ENCODE data around the gene CABP4.

Gene CABP4

DNA sequence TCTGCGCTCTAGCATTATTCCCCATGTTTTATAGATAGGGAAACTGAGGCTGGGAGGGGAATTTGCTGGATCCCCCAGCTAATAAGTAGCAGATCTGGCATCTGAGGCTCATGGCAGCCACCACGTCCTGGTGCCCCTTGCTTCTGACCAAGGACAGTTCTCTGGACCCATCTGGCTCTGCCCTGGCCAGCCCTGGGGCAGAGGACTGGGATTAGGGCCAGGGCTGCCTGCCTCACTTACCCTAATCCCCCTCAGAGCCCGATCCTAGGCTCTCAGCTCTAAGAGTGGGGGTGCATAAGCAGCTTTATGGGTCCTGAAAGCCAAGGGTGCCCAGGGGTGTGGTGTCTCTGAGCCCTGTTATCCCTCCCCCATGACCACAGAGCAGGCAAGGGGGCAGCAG, at the start of gene CABP4:
CABP4 (plus strand) TSS at position 301 of the 400 bp plus-strand sequence; CDS start at position 371, 70 bp downstream.
- no peak for DNase-seq

DNA sequence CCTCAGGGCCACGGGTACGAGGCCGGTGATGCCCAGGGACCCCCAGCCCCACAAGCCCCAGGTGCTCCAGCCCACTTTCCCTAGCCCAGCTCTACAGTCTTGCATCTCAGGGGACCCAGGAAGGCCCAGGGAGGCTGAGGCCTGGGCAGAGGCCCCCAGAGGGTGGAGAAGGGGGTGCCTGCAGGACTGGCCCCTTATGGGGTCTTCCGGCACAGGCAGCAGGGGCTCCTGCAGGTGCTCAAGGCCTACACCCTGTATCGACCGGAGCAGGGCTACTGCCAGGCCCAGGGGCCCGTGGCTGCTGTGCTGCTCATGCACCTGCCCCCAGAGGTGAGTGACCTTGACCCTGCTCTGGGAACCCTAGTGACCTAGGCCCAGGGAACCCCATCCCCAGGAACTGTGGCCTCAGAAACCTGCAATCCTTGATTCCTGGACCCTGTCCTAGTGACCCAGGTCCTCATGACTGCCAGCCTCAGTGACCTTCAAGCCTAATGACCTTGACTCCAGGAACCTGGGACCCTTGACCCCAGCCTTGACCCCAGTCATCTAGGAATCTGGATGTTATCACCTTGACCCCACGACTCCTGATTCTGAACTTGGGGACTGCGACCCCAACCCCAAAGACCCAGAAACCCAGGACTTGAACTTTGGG, 49.3 kb upstream of the CABP4 start:
- no peak for DNase-seq

DNA sequence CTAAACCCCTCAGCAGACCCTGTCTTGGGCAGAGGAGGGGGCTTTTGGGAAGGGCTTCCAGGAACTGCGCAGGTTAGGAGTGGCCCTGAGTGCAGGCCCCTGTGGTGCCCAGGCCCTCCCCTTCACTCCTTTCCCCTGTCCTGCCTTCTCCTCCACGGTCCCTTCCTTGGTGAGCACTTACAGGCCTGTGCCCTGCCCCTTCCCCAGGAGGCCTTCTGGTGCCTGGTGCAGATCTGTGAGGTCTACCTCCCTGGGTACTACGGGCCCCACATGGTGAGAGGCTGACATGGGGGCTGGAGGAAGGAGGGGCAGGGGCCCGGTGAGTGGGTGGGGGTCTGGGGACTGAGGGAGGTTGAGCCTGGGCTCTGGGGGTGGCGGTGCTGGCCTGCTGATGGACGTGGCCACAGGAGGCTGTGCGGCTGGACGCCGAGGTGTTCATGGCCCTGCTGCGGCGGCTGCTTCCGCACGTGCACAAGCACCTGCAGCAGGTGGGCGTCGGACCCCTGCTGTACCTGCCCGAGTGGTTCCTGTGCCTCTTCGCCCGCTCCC, 48.7 kb upstream of the CABP4 start:
- DNase-seq, result no peak

DNA sequence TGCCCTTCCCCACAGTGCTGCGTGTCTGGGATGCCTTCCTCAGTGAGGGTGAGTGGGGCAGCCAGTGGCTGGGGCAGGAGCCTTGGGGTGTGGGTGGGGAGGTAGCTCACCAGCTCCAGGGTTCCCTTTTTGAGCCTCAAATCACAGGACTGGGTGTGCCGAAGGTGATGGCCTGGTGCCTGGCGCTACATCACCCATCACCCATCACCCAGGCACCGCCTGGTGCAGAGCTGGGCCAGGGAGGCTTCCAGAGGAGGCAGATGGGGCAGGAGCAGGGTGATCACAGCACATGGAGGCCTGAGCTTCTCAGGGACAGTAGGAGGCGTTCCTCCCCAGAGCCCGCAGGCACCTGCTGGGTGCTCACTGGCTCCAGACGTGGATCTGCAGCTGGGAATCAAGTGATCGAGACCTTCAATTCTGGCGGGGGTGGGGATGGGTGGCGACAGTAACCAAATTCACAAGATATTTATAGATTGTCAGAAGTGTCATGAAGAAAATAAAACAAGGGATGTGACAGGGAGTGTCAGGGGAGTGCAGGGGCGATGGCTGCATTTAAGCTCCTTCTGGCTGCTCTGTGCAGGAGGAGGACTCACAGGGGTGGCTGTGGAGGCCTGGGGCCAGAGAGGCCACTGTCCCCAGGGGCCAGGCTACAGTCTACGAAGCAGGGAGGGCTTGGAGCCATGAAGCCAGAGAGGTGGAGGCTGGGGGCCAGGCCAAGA, 48.0 kb upstream of the CABP4 start:
- DNase-seq, result no peak

DNA sequence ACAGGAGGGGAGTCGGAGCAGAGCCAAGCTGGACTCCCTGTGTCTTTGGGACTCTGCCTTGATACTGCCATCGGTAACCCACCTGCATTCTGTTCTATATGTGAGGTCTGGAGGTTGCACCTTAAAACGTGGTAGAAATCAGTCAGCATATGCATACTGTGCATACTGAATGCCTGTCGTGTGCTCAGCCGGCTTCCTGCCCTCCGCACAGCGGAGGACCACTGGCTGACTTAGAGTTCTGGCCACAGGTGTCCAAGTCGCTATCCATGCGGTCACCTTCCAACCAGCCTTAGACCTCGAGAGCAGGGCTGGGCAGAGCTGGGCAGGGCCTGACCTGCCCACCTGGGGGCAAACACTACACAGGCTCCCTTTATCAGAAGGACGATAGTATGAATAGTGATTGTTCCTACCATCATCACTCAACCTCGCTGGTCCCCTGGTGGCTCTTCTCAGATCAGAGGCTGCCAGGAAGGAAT, 47.4 kb upstream of the CABP4 start:
- DNase-seq, result no peak

DNA sequence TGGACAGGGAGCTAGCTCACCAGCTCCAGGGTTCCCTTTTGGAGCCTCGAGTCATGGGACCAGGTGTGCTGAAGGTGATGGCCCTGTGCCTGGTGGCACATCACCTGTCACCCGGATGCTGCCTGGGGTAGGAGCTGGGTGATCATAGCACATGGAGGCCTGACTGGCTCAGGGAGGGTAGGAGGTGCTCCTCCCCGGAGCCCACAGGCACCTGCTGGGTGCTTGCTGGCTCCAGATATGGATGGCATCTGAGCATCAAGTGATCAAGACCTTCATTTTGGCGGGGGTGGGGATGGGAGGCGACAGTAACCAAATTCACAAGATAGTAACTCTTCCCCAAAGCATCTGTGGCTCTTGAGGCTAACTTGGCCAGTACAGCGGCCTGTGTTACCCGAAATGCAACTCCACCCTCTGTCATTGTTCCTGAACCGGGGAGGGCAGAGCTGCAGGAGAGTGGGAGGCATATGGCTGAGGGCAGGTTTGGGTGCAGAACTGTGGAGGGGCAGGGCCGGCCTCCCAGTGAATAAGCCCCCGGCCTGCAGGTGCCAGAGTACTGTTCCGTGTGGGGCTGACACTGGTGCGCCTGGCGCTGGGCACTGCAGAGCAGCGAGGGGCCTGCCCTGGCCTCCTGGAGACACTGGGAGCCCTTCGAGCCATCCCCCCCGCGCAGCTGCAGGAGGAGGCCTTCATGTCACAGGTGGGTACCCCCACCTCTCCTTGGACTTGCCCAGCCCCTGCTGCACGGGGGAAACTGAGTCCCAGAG, 46.5 kb upstream of the CABP4 start:
- no peak for DNase-seq

DNA sequence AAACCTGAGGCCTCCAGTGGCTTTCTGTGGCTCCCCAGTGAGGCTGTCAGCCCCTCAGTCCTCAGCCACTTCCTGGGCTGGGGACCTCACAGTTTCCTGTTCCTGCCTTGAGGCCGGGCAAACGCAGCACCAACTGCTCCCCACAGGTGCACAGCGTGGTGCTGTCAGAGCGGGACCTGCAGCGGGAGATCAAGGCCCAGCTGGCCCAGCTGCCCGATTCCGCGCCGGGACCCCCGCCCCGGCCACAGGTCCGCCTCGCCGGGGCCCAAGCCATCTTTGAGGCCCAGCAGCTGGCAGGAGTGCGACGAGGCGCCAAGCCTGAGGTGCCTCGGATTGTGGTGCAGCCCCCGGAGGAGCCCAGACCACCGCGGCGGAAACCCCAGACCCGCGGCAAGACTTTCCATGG, 45.9 kb upstream of the CABP4 start:
- DNase-seq, result no peak

DNA sequence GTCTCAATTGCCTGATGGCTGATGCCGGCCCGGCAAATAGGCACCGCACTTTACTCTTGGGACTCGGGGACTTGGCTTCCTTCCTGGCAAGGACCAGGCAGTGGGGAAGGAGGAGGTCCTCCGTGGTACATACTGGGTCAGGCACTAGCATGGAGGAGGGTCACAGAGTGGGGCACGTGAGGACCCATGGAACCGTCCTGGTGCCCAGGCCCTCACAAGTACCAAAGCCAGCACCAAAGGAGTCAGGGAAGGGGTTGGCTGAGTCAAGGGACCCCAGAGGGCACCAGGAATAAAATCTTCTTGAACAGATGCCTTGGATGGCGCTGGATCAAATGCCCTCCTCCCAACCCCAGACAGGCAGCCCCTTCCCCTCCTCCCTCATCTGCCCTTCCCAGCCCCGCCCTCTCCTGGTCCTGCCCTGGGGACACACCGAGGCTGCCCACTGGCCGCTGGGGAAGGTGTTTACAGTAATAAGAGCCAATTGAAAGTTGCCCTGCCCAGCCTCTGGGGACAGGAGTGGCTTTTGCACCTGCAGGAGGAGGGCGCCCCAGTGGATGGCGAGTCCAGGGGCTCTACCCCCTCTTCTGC, 45.3 kb upstream of the CABP4 start:
- DNase-seq, result no peak

DNA sequence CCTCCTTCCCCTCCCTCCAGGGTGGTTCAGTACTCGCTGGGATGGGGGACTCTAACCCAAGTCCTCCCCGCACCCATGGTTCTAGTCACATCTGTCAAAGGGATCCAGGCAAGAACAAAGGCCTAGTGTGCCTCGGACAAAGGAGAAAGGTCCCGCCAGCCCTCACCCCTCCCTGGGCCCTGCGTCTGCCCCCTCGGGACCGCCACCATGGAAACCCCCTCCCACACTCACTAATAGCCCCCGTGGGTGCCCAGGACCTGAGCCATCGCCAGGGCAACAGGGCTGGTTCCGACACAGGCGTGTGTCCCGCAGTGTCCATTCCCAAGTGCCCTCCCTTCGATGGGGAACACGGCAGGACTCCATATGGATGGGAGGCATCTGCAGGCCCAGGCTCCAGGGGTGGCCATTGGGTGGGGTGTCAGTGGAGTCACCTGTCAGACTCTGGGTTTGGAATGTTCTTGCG, 44.8 kb upstream of the CABP4 start:
- DNase-seq, result no peak

DNA sequence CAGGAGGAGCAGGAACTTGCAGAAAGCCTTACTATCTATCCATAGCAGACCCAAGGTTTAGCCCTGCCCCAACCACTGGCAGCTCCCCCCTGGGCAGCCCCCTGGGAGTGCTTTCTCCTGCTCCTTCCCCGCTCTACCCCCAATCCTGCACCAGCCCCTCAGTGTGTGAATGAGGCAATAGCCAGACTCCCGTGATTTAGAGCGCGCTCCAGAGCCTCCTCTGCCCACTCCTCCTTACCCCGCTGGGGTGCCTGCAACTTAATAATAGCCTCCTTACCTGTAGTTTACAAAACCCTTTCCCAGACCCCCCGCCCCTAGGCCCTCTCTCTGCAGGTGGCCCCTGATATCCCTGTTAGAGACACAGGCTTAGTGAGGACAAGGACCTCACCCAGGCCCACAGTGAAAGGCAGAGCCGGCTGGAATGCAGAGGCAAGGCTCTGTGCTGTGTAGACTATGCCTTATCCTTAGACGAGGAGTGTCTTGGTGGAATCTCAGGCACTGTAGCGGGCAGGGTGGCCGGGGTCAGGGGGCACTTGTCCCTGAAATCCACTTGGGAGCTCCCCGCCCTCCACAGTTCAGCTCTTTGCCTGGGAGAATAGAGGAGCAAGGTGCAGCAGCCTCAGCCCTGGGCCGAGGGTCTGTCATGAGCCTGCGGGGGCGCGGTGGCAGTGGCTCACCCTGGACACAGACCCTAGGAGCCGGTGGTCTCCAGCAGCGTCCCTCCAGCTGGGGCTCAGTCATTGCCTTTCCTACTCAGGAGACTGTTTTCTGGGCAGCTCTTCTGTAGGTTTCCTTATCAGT, 44.0 kb upstream of the CABP4 start:
- DNase-seq, result no peak

DNA sequence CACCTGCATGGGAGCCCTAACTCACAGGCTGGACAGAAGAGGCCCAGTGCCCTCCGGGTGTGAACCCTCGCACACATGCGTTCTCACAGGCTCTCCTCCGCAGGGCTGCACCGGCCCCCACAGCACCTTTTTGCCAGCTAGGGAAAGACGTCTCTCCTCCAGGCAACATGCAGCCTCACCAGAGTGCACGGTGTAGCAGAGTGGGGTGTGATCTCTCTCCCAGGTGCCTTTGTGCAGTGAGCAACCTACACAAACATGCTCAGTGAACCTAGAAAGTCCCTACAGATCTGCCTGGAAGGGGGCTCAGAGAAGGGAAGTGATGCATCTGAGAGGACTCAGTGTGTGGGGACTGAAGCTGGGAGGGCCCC, 43.4 kb upstream of the CABP4 start:
- DNase-seq, result no peak

DNA sequence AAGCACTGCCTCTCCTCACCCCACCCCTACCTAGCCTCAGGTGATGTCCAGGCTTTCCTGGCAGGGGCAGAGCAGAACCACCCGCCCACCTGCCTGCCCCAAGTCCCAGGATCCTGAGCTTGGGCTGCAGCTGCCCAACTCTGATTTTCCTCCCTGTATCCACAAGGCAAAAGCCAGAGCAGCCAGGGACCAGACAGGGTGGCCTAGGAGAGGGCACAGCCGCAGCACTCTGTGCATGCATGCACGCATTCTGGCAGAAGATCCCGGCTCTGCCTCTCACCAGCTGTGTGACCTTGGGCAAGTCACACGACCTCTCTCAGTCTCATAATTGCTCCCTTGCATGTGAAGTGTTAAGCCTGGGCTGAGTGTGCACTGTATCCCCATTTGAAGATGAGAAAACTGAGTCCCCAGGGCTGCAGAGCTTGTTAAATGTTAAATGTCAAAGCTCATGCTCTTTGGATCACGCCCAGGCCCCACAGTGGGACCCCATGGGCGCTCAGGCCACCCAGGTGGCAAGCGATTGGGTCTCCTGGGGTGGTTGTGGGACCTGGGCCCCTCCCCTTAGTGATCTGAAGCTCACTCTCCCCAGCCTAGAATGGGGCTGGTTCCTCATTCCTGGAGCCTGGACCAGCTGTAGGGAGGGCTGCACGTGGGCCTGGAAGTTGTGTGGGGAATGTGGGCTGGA, 42.5 kb upstream of the CABP4 start:
- no peak for DNase-seq

DNA sequence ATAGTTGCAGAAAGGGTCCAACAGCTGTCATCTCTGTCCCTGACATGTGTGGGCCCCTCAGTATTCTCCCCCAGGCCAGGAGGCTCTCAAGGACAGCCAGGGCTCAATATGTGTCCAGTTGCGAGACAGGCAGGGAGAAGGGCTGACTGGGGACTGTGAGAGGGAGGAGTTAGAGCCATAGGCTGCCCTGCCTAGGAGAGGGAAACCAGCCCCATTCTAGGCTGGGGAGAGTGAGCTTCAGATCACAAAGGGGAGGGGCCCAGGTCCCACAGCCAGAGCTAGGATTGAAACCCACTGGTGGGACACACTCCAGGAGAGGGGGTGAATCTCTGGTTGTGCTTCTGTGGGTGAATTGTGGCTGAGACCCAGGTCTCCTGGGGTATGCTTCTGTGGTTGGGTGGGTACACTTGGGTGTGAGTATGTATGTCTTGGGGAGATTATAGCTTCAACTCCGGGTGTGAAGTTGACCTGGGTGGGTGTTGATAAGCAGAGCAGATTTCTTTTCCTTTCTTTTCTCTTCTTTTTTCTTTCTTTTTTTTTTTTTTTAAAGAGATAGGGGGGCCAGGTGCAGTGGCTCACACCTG, 41.8 kb upstream of the CABP4 start:
- no peak for DNase-seq

DNA sequence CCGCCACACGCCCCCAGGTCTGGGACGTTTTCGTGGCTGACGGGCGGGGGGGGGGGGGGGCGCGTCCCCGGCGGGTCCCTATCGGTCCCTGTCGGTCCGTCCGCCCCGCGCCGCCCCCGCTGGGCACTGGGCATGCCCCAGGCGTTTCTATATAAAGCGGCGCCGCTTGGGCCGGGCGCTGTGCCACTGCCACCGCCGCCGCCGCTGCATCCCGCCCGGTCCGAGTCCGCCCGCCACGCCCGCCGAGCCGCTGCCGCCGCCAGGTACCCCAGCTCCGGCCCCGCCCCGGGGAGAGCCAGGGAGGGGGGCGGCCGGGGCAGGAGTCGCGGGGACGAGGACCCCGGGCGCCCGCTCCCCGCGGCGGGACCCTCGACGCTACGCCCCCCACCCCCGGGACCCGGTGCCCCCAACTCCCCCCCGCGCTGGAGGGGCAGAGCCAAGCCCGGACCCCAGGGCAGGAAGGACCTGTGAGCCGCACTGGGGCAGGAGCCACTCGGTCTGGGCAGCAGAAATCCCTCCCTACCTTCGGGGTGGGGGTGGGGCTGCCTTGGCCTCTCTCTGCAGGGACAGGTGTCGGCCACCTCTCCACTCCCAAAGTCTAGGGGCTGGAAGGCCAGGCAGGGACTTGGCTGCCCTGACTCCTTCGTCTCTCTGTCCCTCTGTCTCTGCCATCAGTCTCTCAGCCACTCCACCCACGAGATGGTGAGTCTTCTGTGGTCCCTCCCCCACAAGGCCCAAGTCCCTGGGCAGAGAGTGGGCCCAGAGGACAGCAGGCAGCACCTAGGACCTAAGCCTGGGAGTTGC, 39.5 kb upstream of the CABP4 start, which contains the start of gene CARNS1:
CARNS1 (plus strand) TSS at position 178 of the 804 bp plus-strand sequence; CDS start at position 700, 522 bp downstream.
- no peak for DNase-seq

DNA sequence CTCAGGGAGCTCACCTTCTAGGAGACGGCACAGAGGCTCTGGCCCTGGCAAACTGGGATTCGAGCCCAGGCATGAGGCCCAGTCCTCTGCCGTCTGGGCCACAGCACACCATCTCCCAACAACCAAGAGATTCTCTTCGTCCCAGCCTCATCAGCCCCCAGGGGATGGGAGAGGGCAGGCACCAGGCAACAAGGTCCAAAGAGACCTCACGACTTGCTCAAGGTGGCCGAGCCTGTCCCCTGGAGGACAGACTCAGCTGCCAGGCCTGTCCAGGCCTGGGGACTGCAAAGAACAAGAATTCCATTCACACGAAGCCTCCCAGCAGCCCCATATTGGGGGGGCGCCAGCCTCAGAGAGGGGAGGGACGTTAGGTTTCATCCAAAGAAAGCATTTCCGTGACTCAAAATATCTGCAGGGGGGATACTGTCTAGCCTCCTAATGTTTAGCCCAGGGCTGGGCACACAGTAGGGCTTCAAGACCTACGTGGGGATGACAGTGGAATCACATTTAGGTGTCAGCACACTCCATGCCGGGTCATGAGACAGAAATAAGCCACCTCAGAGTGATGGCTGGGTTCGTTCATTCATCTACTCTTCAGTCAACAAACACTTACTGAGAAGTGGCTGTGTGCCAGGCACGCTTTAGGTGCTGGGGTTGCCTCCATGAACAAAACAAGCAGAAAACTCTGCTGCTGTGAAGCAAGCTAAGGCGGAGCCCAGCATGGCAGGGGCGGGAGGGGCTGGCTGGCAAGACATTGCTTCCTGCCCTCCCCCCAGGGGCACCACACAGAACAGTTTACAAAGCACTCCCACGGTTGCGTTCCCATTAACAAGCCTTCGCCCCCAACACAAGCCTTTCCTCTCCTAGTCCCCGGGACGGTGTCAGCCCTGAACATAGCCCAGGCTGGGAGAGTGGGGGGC, 38.5 kb upstream of the CABP4 start:
- DNase-seq, result no peak

DNA sequence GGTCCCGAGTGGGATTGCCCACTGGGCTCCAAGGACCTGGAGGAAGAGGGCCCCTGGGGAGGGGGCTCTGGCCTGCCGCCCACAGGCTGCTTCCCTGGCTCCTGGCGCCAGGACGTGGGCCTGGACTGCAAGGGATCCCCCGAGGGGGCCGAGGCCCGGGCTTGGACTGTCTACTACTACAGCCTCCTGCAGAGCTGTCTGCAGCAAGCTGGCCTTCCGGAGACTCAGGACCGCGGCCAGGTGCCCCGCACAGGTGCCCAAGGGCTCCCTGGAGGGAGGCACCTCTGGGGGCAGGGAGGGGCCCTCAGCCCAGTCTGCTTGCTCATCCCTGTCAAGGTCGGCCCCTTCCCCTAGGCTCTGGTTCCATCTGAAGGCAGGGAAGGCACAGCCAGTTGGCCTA, 37.7 kb upstream of the CABP4 start:
- DNase-seq, result no peak

DNA sequence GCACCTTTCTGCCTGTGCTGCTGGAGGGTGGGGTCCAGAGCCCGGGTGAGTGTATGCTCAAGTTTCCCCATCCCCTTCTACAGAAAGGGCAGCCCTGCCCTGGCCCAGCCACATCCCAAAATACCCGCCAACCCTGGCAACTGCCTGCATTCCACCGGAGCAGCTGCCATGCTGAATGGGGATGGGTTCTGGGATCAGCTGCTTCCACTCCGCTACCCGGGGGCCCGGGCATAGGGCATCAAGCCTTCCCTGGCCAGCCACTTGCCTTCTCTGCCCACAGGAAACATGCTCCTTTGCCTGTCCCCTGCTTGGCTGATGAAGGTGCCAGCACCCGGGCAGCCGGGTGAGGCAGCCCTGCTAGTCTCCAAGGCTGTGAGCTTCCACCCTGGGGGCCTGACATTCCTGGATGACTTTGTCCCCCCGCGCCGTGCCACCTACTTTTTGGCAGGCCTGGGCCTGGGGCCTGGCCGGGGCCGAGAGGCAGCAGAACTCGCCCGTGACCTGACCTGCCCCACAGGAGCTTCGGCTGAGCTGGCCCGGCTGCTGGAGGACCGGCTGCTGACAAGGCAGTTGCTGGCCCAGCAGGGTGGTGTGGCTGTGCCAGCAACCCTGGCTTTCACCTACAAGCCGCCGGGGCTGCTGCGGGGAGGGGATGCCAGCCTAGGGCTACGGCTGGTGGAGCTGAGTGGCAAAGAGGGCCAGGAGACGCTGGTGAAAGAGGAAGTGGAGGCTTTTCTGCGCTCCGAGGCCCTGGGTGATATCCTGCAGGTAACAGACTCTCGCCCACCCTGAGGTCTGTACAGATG, 36.5 kb upstream of the CABP4 start:
- DNase-seq, result no peak

All from fibroblast of upper back skin (primary cell).